Measurements from ENCODE around the gene ARHGEF4. TPM values are rescaled to one million over a fixed set of nuclear protein-coding genes. Genes with fewer than 3 reads are reported as not detected.

Gene ARHGEF4
- total RNA-seq, 4 donors from 2014 or later = 108 to 378 (median 134) TPM

DNA sequence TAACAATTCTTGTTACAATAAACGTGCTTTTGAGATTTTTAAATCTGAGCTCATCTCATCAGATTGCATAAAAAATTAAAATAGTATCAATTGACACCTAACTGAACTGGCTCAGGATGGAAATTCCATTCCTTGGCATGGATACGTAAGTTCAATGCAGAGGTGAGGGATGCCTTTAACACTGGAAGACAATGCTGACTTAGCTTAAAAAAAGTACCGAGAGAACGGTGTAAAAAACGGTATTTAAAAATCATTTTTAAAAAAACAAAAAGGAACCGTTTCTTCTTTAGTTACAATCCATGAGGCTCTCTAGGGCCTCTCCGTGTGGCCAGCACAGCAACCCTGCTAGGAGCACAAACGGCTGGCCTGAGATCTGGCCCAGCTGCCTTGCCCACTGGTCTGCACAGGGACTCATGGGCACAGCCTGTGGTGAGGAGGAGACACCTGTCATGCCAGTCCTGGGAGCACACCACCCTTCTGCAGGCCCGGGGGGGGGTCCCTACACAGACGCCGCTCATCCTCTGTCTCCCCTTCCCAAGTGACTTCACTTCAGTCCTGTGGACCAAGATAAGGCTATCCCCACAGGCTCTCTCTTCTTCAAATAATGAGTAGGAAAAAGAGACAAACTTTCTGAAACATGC, 211.3 kb downstream of the ARHGEF4 start:
- Histone ChIP-seq H3K4me3 (no peak overlapping the region), H3K9me3 (no peaks in the 10 kb centered on the region), H3K36me3 (peaks cover 88% of the 10 kb centered on the region), H3K4me1 (no peaks in the 10 kb centered on the region), H3K27ac (no peak overlapping the region), H3K27me3 (no peaks in the 10 kb centered on the region)
- no peak for TF ChIP-seq POLR2AphosphoS5 (IDR thresholded peaks at IDR 0.05)
- TF ChIP-seq, protein P1, sequence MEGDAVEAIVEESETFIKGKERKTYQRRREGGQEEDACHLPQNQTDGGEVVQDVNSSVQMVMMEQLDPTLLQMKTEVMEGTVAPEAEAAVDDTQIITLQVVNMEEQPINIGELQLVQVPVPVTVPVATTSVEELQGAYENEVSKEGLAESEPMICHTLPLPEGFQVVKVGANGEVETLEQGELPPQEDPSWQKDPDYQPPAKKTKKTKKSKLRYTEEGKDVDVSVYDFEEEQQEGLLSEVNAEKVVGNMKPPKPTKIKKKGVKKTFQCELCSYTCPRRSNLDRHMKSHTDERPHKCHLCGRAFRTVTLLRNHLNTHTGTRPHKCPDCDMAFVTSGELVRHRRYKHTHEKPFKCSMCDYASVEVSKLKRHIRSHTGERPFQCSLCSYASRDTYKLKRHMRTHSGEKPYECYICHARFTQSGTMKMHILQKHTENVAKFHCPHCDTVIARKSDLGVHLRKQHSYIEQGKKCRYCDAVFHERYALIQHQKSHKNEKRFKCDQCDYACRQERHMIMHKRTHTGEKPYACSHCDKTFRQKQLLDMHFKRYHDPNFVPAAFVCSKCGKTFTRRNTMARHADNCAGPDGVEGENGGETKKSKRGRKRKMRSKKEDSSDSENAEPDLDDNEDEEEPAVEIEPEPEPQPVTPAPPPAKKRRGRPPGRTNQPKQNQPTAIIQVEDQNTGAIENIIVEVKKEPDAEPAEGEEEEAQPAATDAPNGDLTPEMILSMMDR (IDR thresholded peaks at IDR 0.05) = no peak
- no peak for TF ChIP-seq EP300 (IDR thresholded peaks at IDR 0.05)
- TF ChIP-seq POLR2A (IDR thresholded peaks at IDR 0.05) = no peak
- WGBS = 80% methylated on average over 11 of the region's 11 CpGs
- DNase-seq (ENCODE audit: low spot score in 2 of 2) = peak in 1 of 2 donors; percentile 50

- peak in 1 of 2 donors; percentile 61 for DNase-seq (ENCODE audit: low spot score in 2 of 2)
- Histone ChIP-seq H3K27ac (no peak overlapping the region), H3K36me3 (peaks cover 88% of the 10 kb centered on the region), H3K4me1 (no peaks in the 10 kb centered on the region), H3K9me3 (no peaks in the 10 kb centered on the region), H3K27me3 (no peaks in the 10 kb centered on the region), H3K4me3 (no peak overlapping the region)
- TF ChIP-seq POLR2AphosphoS5 (IDR thresholded peaks at IDR 0.05) (no peak), POLR2A (IDR thresholded peaks at IDR 0.05) (no peak), EP300 (IDR thresholded peaks at IDR 0.05) (no peak)
- TF ChIP-seq, protein P1 (IDR thresholded peaks at IDR 0.05) = no peak
- 79% methylated on average over 2 of the region's 6 CpGs for WGBS
Measured at GRCh38 chr2:131048641-131049040, 211.9 kb downstream of the ARHGEF4 start.

DNA sequence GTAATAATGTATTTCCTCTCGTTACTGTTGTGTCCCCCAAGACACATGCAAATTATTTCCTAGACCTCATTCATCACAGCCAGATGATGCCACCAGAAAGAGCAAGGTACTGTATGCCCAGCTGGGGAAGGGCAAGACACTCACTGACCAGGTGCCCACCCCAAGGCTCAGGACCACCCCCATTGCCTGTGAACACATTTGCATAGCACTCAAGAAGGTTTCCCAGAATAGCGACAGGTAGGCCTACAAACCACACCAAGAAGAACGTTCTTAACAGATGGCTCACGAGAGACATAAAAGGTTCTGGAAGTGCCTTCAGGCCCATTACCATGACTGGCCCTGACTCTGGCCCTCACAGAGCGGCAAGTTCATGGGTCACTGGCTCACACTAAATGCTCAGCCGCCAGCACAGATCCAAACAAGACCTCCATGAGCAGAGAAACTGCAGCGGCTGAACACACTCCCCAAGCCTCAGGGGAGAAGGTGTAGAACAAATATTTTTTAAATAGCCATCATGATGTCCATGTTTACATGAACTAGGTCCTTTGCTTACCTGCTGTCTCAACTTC, 212.5 kb downstream of the ARHGEF4 start:
- no peaks in the 10 kb centered on the region for H3K4me1 ChIP-seq
- H3K36me3 ChIP-seq = peaks cover 91% of the 10 kb centered on the region
- no peaks in the 10 kb centered on the region for H3K9me3 ChIP-seq
- DNase-seq (ENCODE audit: low spot score in 2 of 2) = peak in 1 of 2 donors; percentile 38
- no peak overlapping the region for H3K27ac ChIP-seq
- 91% methylated on average over 7 of the region's 7 CpGs for WGBS
- no peaks in the 10 kb centered on the region for H3K27me3 ChIP-seq
- TF ChIP-seq POLR2AphosphoS5 (IDR thresholded peaks at IDR 0.05) (no peak), EP300 (IDR thresholded peaks at IDR 0.05) (no peak), POLR2A (IDR thresholded peaks at IDR 0.05) (no peak)
- TF ChIP-seq, protein P1 (IDR thresholded peaks at IDR 0.05) = no peak
- H3K4me3 ChIP-seq = no peak overlapping the region

GRCh38 chr2:131050896-131051295, 214.2 kb downstream of the ARHGEF4 start:
- H3K36me3 ChIP-seq = peaks cover 100% of the 10 kb centered on the region
- H3K9me3 ChIP-seq = no peaks in the 10 kb centered on the region
- TF ChIP-seq POLR2AphosphoS5 (IDR thresholded peaks at IDR 0.05) = no peak
- TF ChIP-seq, protein P1 (IDR thresholded peaks at IDR 0.05) = no peak
- H3K4me1 ChIP-seq = peaks cover 5% of the 10 kb centered on the region
- peak in 1 of 2 donors; percentile 66 for DNase-seq (ENCODE audit: low spot score in 2 of 2)
- WGBS = 92% methylated on average over 8 of the region's 8 CpGs
- H3K27ac ChIP-seq = no peak overlapping the region
- no peak overlapping the region for H3K4me3 ChIP-seq
- H3K27me3 ChIP-seq = no peaks in the 10 kb centered on the region

GRCh38 chr2:131052741-131053263, 216.1 kb downstream of the ARHGEF4 start:
- Histone ChIP-seq H3K4me3 (no peak overlapping the region), H3K9me3 (no peaks in the 10 kb centered on the region), H3K27me3 (no peaks in the 10 kb centered on the region), H3K36me3 (peaks cover 87% of the 10 kb centered on the region), H3K27ac (no peak overlapping the region), H3K4me1 (peaks cover 16% of the 10 kb centered on the region)
- DNase-seq (ENCODE audit: low spot score in 2 of 2) = peak in 1 of 2 donors; percentile 34
- WGBS = 95% methylated on average over 8 of the region's 8 CpGs
- TF ChIP-seq POLR2AphosphoS5 (IDR thresholded peaks at IDR 0.05) = no peak
- no peak for TF ChIP-seq EP300 (IDR thresholded peaks at IDR 0.05)
- no peak for TF ChIP-seq POLR2A (IDR thresholded peaks at IDR 0.05)
- TF ChIP-seq, protein P1 (IDR thresholded peaks at IDR 0.05) = no peak

Data from suprapubic skin (tissue), 4 donors.